ENCODE measurements around the gene PLA2G2F. TPM values are rescaled to one million over a fixed set of nuclear protein-coding genes. Genes with fewer than 3 reads are reported as not detected.

The PLA2G2F gene
- total and polyA plus RNA-seq, 8 donors, result not detected

DNA sequence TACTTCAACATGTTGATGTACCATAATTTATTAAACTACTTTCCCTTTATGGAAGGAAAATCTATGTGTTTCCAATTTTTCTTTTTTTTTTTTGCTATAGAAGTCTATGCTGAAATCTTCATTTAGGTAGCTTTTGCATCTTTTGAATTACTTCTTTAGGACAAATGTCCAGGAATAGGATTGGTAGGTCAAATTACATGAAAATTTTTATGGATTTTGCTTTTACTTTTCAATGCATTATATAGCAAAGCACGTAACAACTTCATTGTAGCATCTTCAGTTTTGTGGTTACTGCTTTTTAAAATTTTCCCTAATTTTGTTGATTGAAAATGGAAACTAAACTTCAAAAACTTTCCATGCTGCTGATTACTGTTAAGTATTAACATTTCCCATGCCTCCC lies 59.2 kb downstream of the PLA2G2F start:
- H3K9me3 ChIP-seq, result no peaks in the 10 kb centered on the region
- no peak overlapping the region for H3K4me3 ChIP-seq
- no peaks in the 10 kb centered on the region for H3K36me3 ChIP-seq
- H3K4me1 ChIP-seq, result no peaks in the 10 kb centered on the region
- H3K27ac ChIP-seq, result no peak overlapping the region
- DNase-seq (no peak), ATAC-seq (no peak), FAIRE-seq (no peak)
- intact Hi-C loops (cut with DNase I), result loop anchor here in 1 of 3 donors (5.0 kb wide), 1 partner anchor 276 kb away; the partner anchor contains the start of gene PLA2G2E
- H3K27me3 ChIP-seq, result no peaks in the 10 kb centered on the region
- 40 to 67% methylated on average over 1 of the region's 1 CpG for WGBS, 2 donors
- TF ChIP-seq, protein P1, sequence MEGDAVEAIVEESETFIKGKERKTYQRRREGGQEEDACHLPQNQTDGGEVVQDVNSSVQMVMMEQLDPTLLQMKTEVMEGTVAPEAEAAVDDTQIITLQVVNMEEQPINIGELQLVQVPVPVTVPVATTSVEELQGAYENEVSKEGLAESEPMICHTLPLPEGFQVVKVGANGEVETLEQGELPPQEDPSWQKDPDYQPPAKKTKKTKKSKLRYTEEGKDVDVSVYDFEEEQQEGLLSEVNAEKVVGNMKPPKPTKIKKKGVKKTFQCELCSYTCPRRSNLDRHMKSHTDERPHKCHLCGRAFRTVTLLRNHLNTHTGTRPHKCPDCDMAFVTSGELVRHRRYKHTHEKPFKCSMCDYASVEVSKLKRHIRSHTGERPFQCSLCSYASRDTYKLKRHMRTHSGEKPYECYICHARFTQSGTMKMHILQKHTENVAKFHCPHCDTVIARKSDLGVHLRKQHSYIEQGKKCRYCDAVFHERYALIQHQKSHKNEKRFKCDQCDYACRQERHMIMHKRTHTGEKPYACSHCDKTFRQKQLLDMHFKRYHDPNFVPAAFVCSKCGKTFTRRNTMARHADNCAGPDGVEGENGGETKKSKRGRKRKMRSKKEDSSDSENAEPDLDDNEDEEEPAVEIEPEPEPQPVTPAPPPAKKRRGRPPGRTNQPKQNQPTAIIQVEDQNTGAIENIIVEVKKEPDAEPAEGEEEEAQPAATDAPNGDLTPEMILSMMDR (IDR thresholded peaks at IDR 0.05), result no peak

DNA sequence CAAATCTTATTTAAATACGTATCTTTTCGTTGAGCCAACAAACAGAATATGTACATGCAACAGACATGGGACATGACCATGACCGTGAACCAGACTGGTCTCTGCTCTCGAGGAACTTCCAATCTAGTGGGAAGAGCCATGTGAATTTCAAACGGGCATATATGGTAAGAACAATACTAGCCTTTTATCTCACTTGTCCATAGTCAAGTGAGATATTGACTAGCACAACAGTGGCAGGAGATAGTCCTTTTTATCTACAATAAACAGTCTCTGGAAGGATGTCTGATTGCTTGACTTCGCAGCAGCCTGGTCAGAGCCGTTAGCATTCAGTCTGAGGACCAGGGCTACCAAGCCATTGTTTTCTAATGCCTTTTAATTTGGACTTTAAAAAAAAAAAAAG lies 59.8 kb downstream of the PLA2G2F start:
- ATAC-seq (no peak), DNase-seq (no peak), FAIRE-seq (no peak)
- H3K27ac ChIP-seq, result no peak overlapping the region
- H3K36me3 ChIP-seq, result no peaks in the 10 kb centered on the region
- intact Hi-C loops (cut with DNase I), result loop anchor here in 1 of 3 donors (5.0 kb wide), 1 partner anchor 277 kb away; the partner anchor contains the start of gene PLA2G2E
- WGBS, 2 donors, result 34 to 40% methylated on average over 7 of the region's 7 CpGs
- no peaks in the 10 kb centered on the region for H3K9me3 ChIP-seq
- H3K27me3 ChIP-seq, result no peaks in the 10 kb centered on the region
- TF ChIP-seq, protein P1 (IDR thresholded peaks at IDR 0.05), result no peak
- no peak overlapping the region for H3K4me3 ChIP-seq
- no peaks in the 10 kb centered on the region for H3K4me1 ChIP-seq

DNA sequence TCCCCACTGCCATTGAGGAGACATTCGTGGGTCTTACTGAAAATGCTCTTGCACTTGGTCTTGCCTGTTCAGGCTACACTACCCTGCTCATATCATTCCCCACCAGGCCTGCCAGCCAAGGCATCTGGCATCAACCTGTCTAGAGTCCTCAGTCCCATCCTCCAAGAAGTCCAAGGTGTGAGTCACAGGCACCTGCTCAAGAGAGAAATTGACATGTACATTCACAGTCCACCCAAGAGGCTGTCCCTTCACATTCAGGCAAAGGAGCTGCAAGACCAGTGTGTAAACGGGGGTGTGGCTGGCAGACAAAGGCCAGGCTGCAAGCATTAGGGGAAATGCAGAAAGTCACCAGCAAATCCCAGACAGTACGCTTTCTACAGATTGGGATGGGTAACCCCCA lies 60.3 kb downstream of the PLA2G2F start:
- no peak overlapping the region for H3K4me3 ChIP-seq
- no peak overlapping the region for H3K27ac ChIP-seq
- intact Hi-C loops (cut with DNase I), result loop anchor here in 1 of 3 donors (5.0 kb wide), 1 partner anchor 277 kb away; the partner anchor contains the start of gene PLA2G2E
- H3K9me3 ChIP-seq, result no peaks in the 10 kb centered on the region
- no peaks in the 10 kb centered on the region for H3K36me3 ChIP-seq
- 37 to 41% methylated on average over 3 of the region's 3 CpGs for WGBS, 2 donors
- DNase-seq (no peak), ATAC-seq (no peak), FAIRE-seq (no peak)
- H3K4me1 ChIP-seq, result no peaks in the 10 kb centered on the region
- TF ChIP-seq, protein P1 (IDR thresholded peaks at IDR 0.05), result no peak
- H3K27me3 ChIP-seq, result no peaks in the 10 kb centered on the region

DNA sequence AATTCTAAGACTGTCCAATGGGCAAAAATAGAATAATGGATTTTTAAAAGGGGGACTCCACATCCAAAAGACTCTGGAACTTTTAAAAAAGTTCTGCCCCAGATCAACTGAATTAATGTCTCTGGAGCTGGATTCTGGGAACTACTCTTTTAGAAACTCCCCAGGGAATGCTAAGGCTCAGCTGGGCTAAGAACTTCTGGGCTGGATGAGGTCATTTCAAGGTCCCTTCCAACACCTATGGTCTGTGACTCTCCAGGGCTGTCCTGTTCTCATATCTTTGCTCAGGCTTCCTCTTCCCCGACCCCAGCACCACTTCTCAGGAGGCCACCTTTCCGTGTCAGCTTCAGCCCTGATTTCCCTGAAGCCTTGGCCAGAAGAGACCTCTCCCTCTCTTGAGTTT lies 60.7 kb downstream of the PLA2G2F start:
- H3K27me3 ChIP-seq, result no peaks in the 10 kb centered on the region
- H3K36me3 ChIP-seq, result no peaks in the 10 kb centered on the region
- TF ChIP-seq, protein P1 (IDR thresholded peaks at IDR 0.05), result no peak
- H3K27ac ChIP-seq, result no peak overlapping the region
- ATAC-seq (no peak), FAIRE-seq (no peak), DNase-seq (no peak)
- 44 to 55% methylated on average over 2 of the region's 2 CpGs for WGBS, 2 donors
- no peaks in the 10 kb centered on the region for H3K9me3 ChIP-seq
- no peak overlapping the region for H3K4me3 ChIP-seq
- intact Hi-C loops (cut with DNase I), result loop anchor here in 2 of 3 donors (5.0 to 10.0 kb wide), 2 partner anchors 275 to 278 kb away; partner anchors contain the start of gene PLA2G2E (in 2 of the 2)
- no peaks in the 10 kb centered on the region for H3K4me1 ChIP-seq

Other genes starting within 250 kb of the PLA2G2F start
- not detected for gene PLA2G2E, start 215.7 kb upstream of the PLA2G2F start, total RNA-seq
- gene PLA2G2E, start 215.7 kb upstream of the PLA2G2F start, polyA plus RNA-seq, result not detected
- 10 to 100 TPM in 3 of 6 donors, 1 to 10 TPM in 1, under 1 TPM in 2; 0.42 to 53.5 (median 6.1) TPM for gene PLA2G2A, start 159.7 kb upstream of the PLA2G2F start, total RNA-seq
- gene PLA2G2A, start 159.7 kb upstream of the PLA2G2F start, polyA plus RNA-seq, result 10 to 100 TPM in 1 of 2 donors, 1 to 10 TPM in 1; 6.7 to 29.7 TPM
- under 1 TPM in 5 of 6 donors, not detected in 1; 0.12 to 0.67 (median 0.35) TPM for gene PLA2G5, start 69.1 kb upstream of the PLA2G2F start, total RNA-seq
- gene PLA2G5, start 69.1 kb upstream of the PLA2G2F start, polyA plus RNA-seq, result 1 to 10 TPM; 1.7 to 2.0 TPM
- gene PLA2G2D, start 19.8 kb upstream of the PLA2G2F start, total RNA-seq, result under 1 TPM in 1 of 6 donors, not detected in 5; 0.25 TPM
- gene PLA2G2D, start 19.8 kb upstream of the PLA2G2F start, polyA plus RNA-seq, result not detected
- 1 to 10 TPM in 2 of 6 donors, under 1 TPM in 4; 0.54 to 1.6 (median 0.75) TPM for gene UBXN10, start 46.8 kb downstream of the PLA2G2F start, total RNA-seq
- gene UBXN10, start 46.8 kb downstream of the PLA2G2F start, polyA plus RNA-seq, result 1 to 10 TPM in 1 of 2 donors, under 1 TPM in 1; 0.61 to 2.4 TPM
- gene PLA2G2C, start 47.2 kb downstream of the PLA2G2F start, total RNA-seq, result not detected
- not detected for gene PLA2G2C, start 47.2 kb downstream of the PLA2G2F start, polyA plus RNA-seq
- gene VWA5B1, start 151.6 kb downstream of the PLA2G2F start, total RNA-seq, result under 1 TPM in 5 of 6 donors, not detected in 1; 0.16 to 0.70 (median 0.29) TPM
- under 1 TPM; 0.27 to 0.70 TPM for gene VWA5B1, start 151.6 kb downstream of the PLA2G2F start, polyA plus RNA-seq